Neural cell (in vitro differentiated cells): ENCODE data around the gene TOB1. TPM values are rescaled to one million over a fixed set of nuclear protein-coding genes. Genes with fewer than 3 reads are reported as not detected.

Experiments used
- H2AFZ ChIP-seq: fragments of 200-600, 300-800 bp; sonication (generic), shearing (Covaris generic); 2 replicates; pipeline ENCODE4 v1.6.0; 2014; ENCODE audit warnings: low read depth, mild to moderate bottlenecking, antibody characterized with exemption, low read length, moderate library complexity
- H3F3A ChIP-seq: fragments of 200-600 bp; shearing (Covaris generic); 2 replicates; pipeline ENCODE4 v1.6.1; 2016; ENCODE audit warnings: mild to moderate bottlenecking, moderate library complexity, mixed read lengths, antibody characterized with exemption, low read length; ENCODE audit not compliant: insufficient read depth, poor library complexity, severe bottlenecking
- H3K27ac ChIP-seq: fragments of 200-600, 300-800 bp; sonication (generic), shearing (Covaris generic); 2 replicates; pipeline ENCODE4 v1.5.1; 2014; ENCODE audit warnings: mild to moderate bottlenecking, low read length, moderate library complexity
- H3K27me3 ChIP-seq: fragments of 300-800, 200-600 bp; sonication (generic), shearing (Covaris generic); 2 replicates; pipeline ENCODE4 v1.6.0; 2014; ENCODE audit warnings: mild to moderate bottlenecking, low read depth, low read length, moderate library complexity; ENCODE audit not compliant: insufficient read depth
- H3K36me3 ChIP-seq: fragments of 300-800, 200-600 bp; sonication (generic), shearing (Covaris generic); 2 replicates; pipeline ENCODE4 v1.5.1; 2014; ENCODE audit warnings: mild to moderate bottlenecking, antibody characterized with exemption, low read length, moderate library complexity; ENCODE audit not compliant: insufficient read depth
- H3K4me2 ChIP-seq: fragments of 300-800, 200-600 bp; sonication (generic), shearing (Covaris generic); 2 replicates; pipeline ENCODE4 v1.6.0; 2014; ENCODE audit warnings: mild to moderate bottlenecking, low read length
- H3K4me3 ChIP-seq: fragments of 300-800, 200-600 bp; sonication (generic), shearing (Covaris generic); 2 replicates; pipeline ENCODE4 v1.5.1; 2014; ENCODE audit warnings: mild to moderate bottlenecking, low read length, moderate library complexity
- H3K79me2 ChIP-seq: fragments of 200-600 bp; shearing (Covaris generic); replicated peaks from 2 replicates; pipeline ENCODE4 v1.6.0; 2014; ENCODE audit warnings: mild to moderate bottlenecking, low read length, moderate library complexity; ENCODE audit not compliant: insufficient read depth
- H3K9ac ChIP-seq: fragments of 300-800, 200-600 bp; sonication (generic), shearing (Covaris generic); 2 replicates; pipeline ENCODE4 v1.6.1; 2016; ENCODE audit warnings: mild to moderate bottlenecking, low read length, mixed read lengths
- H3K9me2 ChIP-seq: fragments of 200-600 bp; shearing (Covaris generic); 2 replicates; pipeline ENCODE4 v1.6.1; 2016; ENCODE audit warnings: mild to moderate bottlenecking, low read length, mixed read lengths; ENCODE audit not compliant: insufficient read depth
- H3K9me3 ChIP-seq: fragments of 200-600, 300-800 bp; sonication (generic), shearing (Covaris generic); 2 replicates; pipeline ENCODE4 v1.6.1; 2016; ENCODE audit warnings: mild to moderate bottlenecking, mixed run types, low read length, moderate library complexity, mixed read lengths
- H4K20me1 ChIP-seq: fragments of 200-600 bp; shearing (Covaris generic); 2 replicates; pipeline ENCODE4 v1.6.1; 2016; ENCODE audit warnings: mild to moderate bottlenecking, mixed run types; ENCODE audit not compliant: insufficient read depth
- CTCF ChIP-seq: fragments of 450-650 bp; IDR thresholded peaks from 2 replicates; pipeline ENCODE4 v1.5.1; 2014; ENCODE audit warnings: antibody characterized with exemption, mild to moderate bottlenecking, moderate library complexity; ENCODE audit not compliant: poor library complexity, severe bottlenecking
- EP300 ChIP-seq: fragments of 450-650 bp; conservative IDR thresholded peaks from 2 replicates; pipeline ENCODE4 v1.6.1; 2014; ENCODE audit warnings: antibody characterized with exemption, mild to moderate bottlenecking, moderate library complexity; ENCODE audit not compliant: poor library complexity, severe bottlenecking
- EZH2 ChIP-seq: fragments of 200-600, 300-800 bp; shearing (Covaris generic), sonication (generic); IDR thresholded peaks from 2 replicates; pipeline ENCODE4 v1.6.1; 2014; ENCODE audit warnings: antibody characterized with exemption, low read length, borderline replicate concordance, mild to moderate bottlenecking; ENCODE audit not compliant: insufficient read depth, poor library complexity, severe bottlenecking
- MXI1 ChIP-seq: fragments of 450-650 bp; conservative IDR thresholded peaks from 2 replicates; pipeline ENCODE4 v1.6.1; 2014; ENCODE audit warnings: antibody characterized with exemption, mild to moderate bottlenecking; ENCODE audit not compliant: poor library complexity, severe bottlenecking
- POLR2AphosphoS5 ChIP-seq: IDR thresholded peaks from 2 replicates; pipeline ENCODE4 v1.6.1; 2012
- RAD21 ChIP-seq: fragments of 450-650 bp; conservative IDR thresholded peaks from 2 replicates; pipeline ENCODE4 v1.6.1; 2014; ENCODE audit warnings: antibody characterized with exemption, mild to moderate bottlenecking, moderate library complexity
- REST ChIP-seq: IDR thresholded peaks from 2 replicates; pipeline ENCODE4 v1.6.1; 2012; ENCODE audit warnings: borderline replicate concordance
- SMC3 ChIP-seq: fragments of 450-650 bp; conservative IDR thresholded peaks from 2 replicates; pipeline ENCODE4 v1.6.1; 2014; ENCODE audit warnings: antibody characterized with exemption, mild to moderate bottlenecking, moderate library complexity; ENCODE audit not compliant: poor library complexity
- TAF1 ChIP-seq: IDR thresholded peaks from 2 replicates; pipeline ENCODE4 v1.6.1; 2012; ENCODE audit warnings: low read depth
- polyA plus RNA-seq: library from polyadenylated mRNA; depleted of rRNA; stranded (reverse); fragments of >200 nt; gene quantifications from 2 replicates; pipeline ENCODE4 v1.2.3, GENCODE V29; 2014

TOB1 gene
- polyA plus RNA-seq, 1 donor from 2014 or later, result 8.9 TPM

DNA sequence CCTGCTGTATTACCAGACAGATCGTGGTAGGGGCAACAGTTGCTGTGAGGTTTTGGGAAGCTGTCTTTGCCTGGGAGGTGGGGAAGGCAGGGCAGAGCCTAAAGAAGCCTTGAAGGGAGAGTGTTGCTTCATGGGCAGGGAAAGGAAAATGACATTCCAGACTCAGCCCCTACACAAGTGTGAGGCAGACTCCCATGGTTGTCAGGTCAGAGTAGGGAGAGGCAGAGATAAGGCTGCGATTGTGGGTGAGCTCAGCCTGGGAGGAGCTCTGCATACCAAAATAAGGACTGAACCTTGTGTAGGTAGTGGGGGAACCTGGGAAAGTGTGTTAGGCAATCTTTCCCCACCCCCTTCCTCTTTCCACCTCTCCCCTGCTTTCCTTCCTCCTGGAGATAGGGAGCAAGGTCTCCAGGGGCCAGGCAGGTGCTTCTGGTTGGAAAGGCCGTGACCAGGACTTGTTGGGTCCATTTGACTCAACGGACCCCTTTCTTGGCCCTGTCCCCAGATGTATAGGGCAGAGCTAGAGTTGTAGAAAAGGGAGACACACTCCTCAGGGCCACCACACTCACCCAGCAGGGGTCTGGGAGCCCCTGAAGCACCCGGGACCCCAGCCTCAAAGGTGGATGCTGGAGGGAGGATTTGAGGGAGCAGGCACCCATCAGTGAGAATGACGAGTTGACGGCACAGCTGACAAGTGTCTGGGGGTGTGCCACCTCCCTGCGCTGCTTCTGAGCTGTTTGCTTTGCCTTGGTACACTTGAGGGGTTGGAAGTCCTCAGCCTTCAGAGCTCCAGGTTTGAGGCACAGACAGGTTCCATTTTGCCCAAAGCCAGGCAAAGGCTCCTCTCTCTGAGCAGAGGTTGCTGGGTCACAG, 18.5 kb upstream of the TOB1 start (continued):
- TF ChIP-seq RAD21, result no peak

DNA sequence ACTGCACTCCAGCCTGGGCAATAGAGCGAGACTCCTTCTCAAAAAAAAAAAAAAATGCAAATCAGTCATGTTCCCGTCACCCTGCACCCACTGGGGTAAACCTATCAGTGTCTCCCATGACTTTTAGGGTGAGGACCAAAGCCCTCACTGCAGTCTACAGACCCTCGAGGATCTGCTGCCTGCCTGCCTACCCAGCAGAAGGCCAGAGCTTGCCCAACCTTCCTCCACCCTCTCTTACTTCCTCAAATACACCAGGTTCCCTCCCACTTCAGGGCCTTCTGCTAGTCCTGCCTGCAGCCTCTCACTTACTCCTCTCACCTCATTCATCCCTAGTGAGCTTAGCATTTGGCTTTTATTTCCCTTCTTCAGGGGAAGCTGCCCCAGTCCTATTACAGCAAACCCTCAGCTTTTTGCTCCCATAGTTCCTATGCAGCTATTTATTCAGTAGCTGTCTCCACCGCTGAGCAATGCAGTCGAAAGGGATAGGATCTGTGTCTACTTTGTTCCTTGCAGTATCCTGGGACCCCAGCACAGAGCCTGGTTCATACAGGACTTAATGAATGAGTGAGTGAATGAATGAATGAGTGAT, 17.8 kb upstream of the TOB1 start:
- H3K4me3 ChIP-seq, result no peak overlapping the region
- no peaks in the 10 kb centered on the region for H3K9me2 ChIP-seq
- no peak overlapping the region for H3K9ac ChIP-seq
- no peaks in the 10 kb centered on the region for H4K20me1 ChIP-seq
- H3K9me3 ChIP-seq, result no peaks in the 10 kb centered on the region
- no peak overlapping the region for H2AFZ ChIP-seq
- no peaks in the 10 kb centered on the region for H3K27me3 ChIP-seq
- H3K27ac ChIP-seq, result no peak overlapping the region
- no peaks in the 10 kb centered on the region for H3K36me3 ChIP-seq
- no peak overlapping the region for H3K4me2 ChIP-seq
- no peaks in the 10 kb centered on the region for H3F3A ChIP-seq
- TF ChIP-seq SMC3 (no peak), RAD21 (no peak), EP300 (no peak), REST (no peak), EZH2 (no peak), CTCF (no peak)
- H3K79me2 ChIP-seq, result no peaks in the 10 kb centered on the region

DNA sequence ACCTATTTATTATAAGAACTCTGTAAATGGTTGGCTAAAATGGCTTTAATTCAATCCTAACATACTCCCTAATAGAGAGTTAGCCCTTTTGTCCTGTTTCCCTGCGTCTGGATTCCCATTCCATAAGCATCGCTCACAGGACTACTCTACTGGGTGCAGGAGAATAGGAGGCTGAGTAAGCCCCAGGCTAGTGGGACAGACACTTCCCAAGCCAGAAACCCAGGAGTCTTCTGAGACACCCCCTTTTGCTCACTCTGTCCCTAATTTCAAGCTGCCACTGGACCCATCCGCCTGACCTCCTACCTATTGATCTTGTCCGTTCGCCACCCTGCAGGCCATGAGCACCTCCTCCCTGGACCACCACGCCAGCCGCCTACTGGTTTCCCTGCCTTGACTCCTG, 16.7 kb upstream of the TOB1 start:
- H2AFZ ChIP-seq, result no peak overlapping the region
- no peaks in the 10 kb centered on the region for H3K36me3 ChIP-seq

More for the DNA sequence above, 16.7 kb upstream of the TOB1 start:
- no peaks in the 10 kb centered on the region for H3K9me2 ChIP-seq
- TF ChIP-seq EZH2 (no peak), TAF1 (no peak), REST (no peak), SMC3 (no peak), POLR2AphosphoS5 (no peak), EP300 (no peak), CTCF (no peak), MXI1 (no peak), RAD21 (no peak)
- no peaks in the 10 kb centered on the region for H3K27me3 ChIP-seq
- H3K79me2 ChIP-seq, result no peaks in the 10 kb centered on the region
- no peaks in the 10 kb centered on the region for H3F3A ChIP-seq
- H3K27ac ChIP-seq, result no peak overlapping the region
- H3K4me3 ChIP-seq, result no peak overlapping the region
- no peak overlapping the region for H3K4me2 ChIP-seq
- H3K9ac ChIP-seq, result no peak overlapping the region
- no peaks in the 10 kb centered on the region for H4K20me1 ChIP-seq
- no peaks in the 10 kb centered on the region for H3K9me3 ChIP-seq
